Prostate gland (tissue), 2 donors: ENCODE results near the gene LDAH. TPM values are rescaled to one million over a fixed set of nuclear protein-coding genes. Genes with fewer than 3 reads are reported as not detected.

Experiments used
- DNase-seq: peaks from one replicate; pipeline ENCODE4 v3.0.0-alpha.2; 2019; ENCODE audit warnings: low spot score
- H3K27ac ChIP-seq, 2 donors: fragments of 200-600 bp; sonication (generic); 2 replicates each; pipeline ENCODE4 v1.5.1; 2017 to 2019
- H3K27me3 ChIP-seq: fragments of 200-600 bp; sonication (generic); replicated peaks from 2 replicates; pipeline ENCODE4 v1.5.1; 2019; ENCODE audit not compliant: insufficient read depth
- H3K36me3 ChIP-seq, 2 donors: fragments of 200-600 bp; sonication (generic); 1 replicate in 1 of 2; 2 replicates in 1 of 2; pipeline versions ENCODE4 v1.5.1 to v1.8.1; 2017 to 2019
- H3K4me1 ChIP-seq: fragments of 200-600 bp; sonication (generic); replicated peaks from 2 replicates; pipeline ENCODE4 v1.5.1; 2019
- H3K4me3 ChIP-seq, 2 donors: fragments of 200-600 bp; sonication (generic); 2 replicates each; pipeline ENCODE4 v1.5.1; 2017 to 2019
- H3K9me3 ChIP-seq: fragments of 200-600 bp; sonication (generic); 2 replicates; pipeline ENCODE4 v1.5.1; 2017
- CTCF ChIP-seq, 4 experiments: fragments of 200-600 bp in 2 of 4; fragments of 450-650 bp in 2 of 4; sonication (generic) in 2 of 4; IDR thresholded peaks; 1 replicate in 3 of 4; 2 replicates in 1 of 4; pipeline ENCODE4 v1.5.1; 2016 to 2019; ENCODE audit warnings: antibody characterized with exemption in 4 of 4, mild to moderate bottlenecking in 2 of 4, moderate library complexity in 2 of 4
- POLR2A ChIP-seq: fragments of 450-650 bp; IDR thresholded peaks from one replicate; pipeline ENCODE4 v1.6.1; 2016; ENCODE audit warnings: antibody characterized with exemption, mild to moderate bottlenecking
- POLR2AphosphoS5 ChIP-seq: sonication (generic); formaldehyde crosslinking; IDR thresholded peaks from one replicate; pipeline ENCODE4 v1.6.1; 2017; ENCODE audit warnings: antibody characterized with exemption
- WGBS: methylation state at CpG from one replicate; pipeline ENCODE4 v1.1.5; 2018; 5-methylcytosine and 5-hydroxymethylcytosine counted together
- intact Hi-C: fragments of 100-400 bp; cut with DNase I; formaldehyde crosslinking; loops from one replicate; pipeline ENCODE4 v1.14.2; 2022
- total RNA-seq, 2 donors: library from RNA; depleted of rRNA; stranded (reverse); fragments of >200 nt; gene quantifications; one replicate each; pipeline ENCODE4 v1.1.0, GENCODE V29; 2016

LDAH gene
- total RNA-seq, 2 donors from 2014 or later, result 6.6 to 17.3 TPM

GRCh38 chr2:20649976-20650375, 172.9 kb downstream of the LDAH start:
- Histone ChIP-seq H3K36me3 (no peaks in the 10 kb centered on the region), H3K27ac (peak overlapping the region; percentile 90 to 97), H3K9me3 (no peaks in the 10 kb centered on the region), H3K27me3 (no peaks in the 10 kb centered on the region), H3K4me3 (peak overlapping the region; percentile 94 to 96), H3K4me1 (peaks cover 8% of the 10 kb centered on the region)
- intact Hi-C loops, result loop anchor here (10.0 kb wide), 1 partner anchor 425 kb away; the partner anchor contains the start of gene SDC1
- WGBS, result 35% methylated on average over 7 of the region's 7 CpGs
- TF ChIP-seq CTCF (IDR thresholded peaks at IDR 0.05) (no peak), POLR2A (no peak), POLR2AphosphoS5 (no peak)
- DNase-seq, result no peak

- WGBS, result 63% methylated on average over 11 of the region's 11 CpGs
- TF ChIP-seq CTCF (IDR thresholded peaks at IDR 0.05), result no peak
- TF ChIP-seq POLR2A, result no peak
- no peak for TF ChIP-seq POLR2AphosphoS5
- Histone ChIP-seq H3K27me3 (no peaks in the 10 kb centered on the region), H3K36me3 (no peaks in the 10 kb centered on the region), H3K27ac (peak overlapping the region; percentile 90 to 97), H3K9me3 (no peaks in the 10 kb centered on the region), H3K4me3 (no peak overlapping the region), H3K4me1 (peaks cover 8% of the 10 kb centered on the region)
- no peak for DNase-seq
- intact Hi-C loops, result loop anchor here (10.0 kb wide), 1 partner anchor 425 kb away; the partner anchor contains the start of gene SDC1
These were observed 173.3 kb downstream of the LDAH start for GRCh38 chr2:20649576-20649975.

DNA sequence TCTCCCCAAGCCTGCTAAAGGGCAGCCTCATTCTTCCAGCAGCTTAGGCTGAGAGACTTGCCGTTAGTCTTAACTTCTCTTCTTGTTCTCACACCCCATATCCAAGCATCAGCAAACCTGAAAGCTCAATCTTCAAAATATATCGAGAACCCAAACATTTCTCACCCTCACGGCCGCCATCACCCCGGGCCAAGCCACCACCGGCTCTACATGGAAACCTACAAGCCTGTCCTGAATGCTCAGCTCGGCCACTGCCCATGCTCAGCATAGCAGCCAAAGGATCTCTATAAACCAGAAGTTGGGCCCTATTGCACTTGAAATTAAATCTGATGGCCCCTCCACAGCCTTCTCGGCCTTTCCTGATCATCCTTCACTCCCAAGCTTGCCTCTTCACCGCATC, 174.1 kb downstream of the LDAH start:
- Histone ChIP-seq H3K27me3 (no peaks in the 10 kb centered on the region), H3K27ac (peak overlapping the region in 1 of 2 donors; percentile 24), H3K36me3 (no peaks in the 10 kb centered on the region), H3K4me3 (no peak overlapping the region), H3K4me1 (peaks cover 8% of the 10 kb centered on the region), H3K9me3 (no peaks in the 10 kb centered on the region)
- intact Hi-C loops, result loop anchor here (10.0 kb wide), 1 partner anchor 424 kb away; the partner anchor contains the start of gene SDC1
- TF ChIP-seq POLR2A, result no peak
- TF ChIP-seq POLR2AphosphoS5, result no peak
- TF ChIP-seq CTCF (IDR thresholded peaks at IDR 0.05), result no peak
- no peak for DNase-seq
- WGBS, result 90% methylated on average over 9 of the region's 9 CpGs

DNA sequence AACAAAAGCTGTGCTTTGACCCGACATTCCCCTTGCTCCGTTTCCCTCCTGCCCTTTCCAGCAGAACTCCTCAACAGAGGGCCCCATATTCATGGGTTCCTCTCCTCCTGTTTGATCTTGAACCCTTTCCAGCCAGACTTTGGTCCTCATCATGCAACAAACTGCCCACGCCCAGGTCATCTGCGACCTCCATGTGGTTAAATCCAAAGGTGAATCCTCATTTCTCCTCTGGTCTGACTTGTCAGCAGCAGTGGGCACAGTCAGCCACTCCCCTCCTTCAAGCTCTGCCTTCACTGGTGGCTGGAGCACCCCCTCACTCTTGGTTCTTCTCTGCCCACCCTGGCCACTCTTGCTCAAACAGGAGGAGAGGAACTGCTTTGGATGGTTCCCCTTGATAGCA, 174.7 kb downstream of the LDAH start:
- 80% methylated on average over 4 of the region's 4 CpGs for WGBS
- Histone ChIP-seq H3K4me1 (peaks cover 8% of the 10 kb centered on the region), H3K4me3 (no peak overlapping the region), H3K27me3 (no peaks in the 10 kb centered on the region), H3K36me3 (no peaks in the 10 kb centered on the region), H3K27ac (no peak overlapping the region), H3K9me3 (no peaks in the 10 kb centered on the region)
- no peak for DNase-seq
- intact Hi-C loops, result loop anchor here (10.0 kb wide), 1 partner anchor 423 kb away; the partner anchor contains the start of gene SDC1
- no peak for TF ChIP-seq POLR2A

DNA sequence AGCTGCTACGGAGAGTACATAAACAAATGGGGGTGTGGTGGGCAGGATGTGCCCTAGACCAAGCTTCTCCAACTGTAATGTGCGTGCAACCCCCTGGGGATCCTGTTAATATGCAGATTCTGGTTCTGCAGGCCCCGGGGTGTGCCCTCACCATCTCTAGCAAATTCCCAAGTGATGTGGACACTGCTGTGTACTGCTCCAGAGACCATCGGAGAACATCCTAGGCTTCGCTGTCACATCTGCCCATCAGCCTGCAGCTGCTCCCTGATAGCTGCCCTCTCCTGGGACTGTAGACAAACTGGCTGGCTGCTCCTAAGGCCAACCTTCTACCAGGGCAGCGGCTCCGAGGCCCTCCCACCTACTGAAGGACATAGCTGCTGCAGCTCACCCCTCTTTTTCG, 175.2 kb downstream of the LDAH start:
- no peak for DNase-seq
- Histone ChIP-seq H3K27ac (no peak overlapping the region), H3K27me3 (no peaks in the 10 kb centered on the region), H3K4me1 (peaks cover 8% of the 10 kb centered on the region), H3K36me3 (no peaks in the 10 kb centered on the region), H3K4me3 (no peak overlapping the region), H3K9me3 (no peaks in the 10 kb centered on the region)
- intact Hi-C loops, result loop anchor here (10.0 kb wide), 1 partner anchor 423 kb away; the partner anchor contains the start of gene SDC1
- TF ChIP-seq POLR2AphosphoS5 (no peak), POLR2A (no peak), CTCF (IDR thresholded peaks at IDR 0.05) (no peak)
- WGBS, result 83% methylated on average over 8 of the region's 8 CpGs
